Mucosa of descending colon (tissue), 3 donors: ENCODE data around the gene KCNIP2. TPM values are rescaled to one million over a fixed set of nuclear protein-coding genes. Genes with fewer than 3 reads are reported as not detected.

Source experiments
- ATAC-seq: fragments of 200-7000 bp; cut with Tn5 transposase; one replicate; pipeline ENCODE4 v1.9.1; 2020; ENCODE audit warnings: mild to moderate bottlenecking, moderate library complexity
- DNase-seq, 3 donors: peaks; one replicate each; pipeline ENCODE4 v3.0.0-alpha.2; 2020
- H3K36me3 ChIP-seq: fragments of 200-600 bp; one replicate; pipeline ENCODE4 v1.8.0; 2021; ENCODE audit warnings: low read depth, mild to moderate bottlenecking
- H3K4me1 ChIP-seq: fragments of 200-600 bp; one replicate; pipeline ENCODE4 v1.8.0; 2021; ENCODE audit warnings: low read depth, mild to moderate bottlenecking
- H3K4me3 ChIP-seq: fragments of 200-600 bp; one replicate; pipeline ENCODE4 v1.8.0; 2021; ENCODE audit warnings: mild to moderate bottlenecking
- H3K9me3 ChIP-seq: fragments of 200-600 bp; one replicate; pipeline ENCODE4 v1.8.0; 2021; ENCODE audit warnings: mild to moderate bottlenecking
- intact Hi-C, 2 donors: fragments of 100-400 bp; cut with DNase I in 1 of 2; cut with micrococcal nuclease in 1 of 2; formaldehyde crosslinking; loops; one replicate each; pipeline versions ENCODE4 v1.11.0 to v1.11.1; 2022; cut with DNase I, micrococcal nuclease
- total RNA-seq, 3 donors: library from RNA; stranded (reverse); fragmentation: NEBNext Ultra II Directional in 2 of 3; extraction: Animal tissue kit (Norgen Biotek cat#: 25700) in 2 of 3; gene quantifications; one replicate each; pipeline versions ENCODE4 v1.2.1 to v1.2.4, GENCODE V29; 2021 to 2023
- TF ChIP-seq, protein P1 (sequence below): fragments of 200-600 bp; IDR thresholded peaks from one replicate; pipeline ENCODE4 v1.8.0; 2022; ENCODE audit warnings: antibody characterized with exemption, mild to moderate bottlenecking
- donor health status: DM: no; HTN: no; CAD: no; lungs with moderate emphysema.
- donor health status: DM: no; HTN: no; CAD: no.
- donor health status: DM: no; HTN: yes; CAD: no.

Gene KCNIP2
- total RNA-seq, 3 donors from 2014 or later = 3.7 to 5.9 (median 4.2) TPM

GRCh38 chr10:101848894-101849351 is 5.3 kb upstream of the KCNIP2 start:
- no peak for DNase-seq
- no peak overlapping the region for H3K4me3 ChIP-seq
- H3K9me3 ChIP-seq = no peaks in the 10 kb centered on the region
- ATAC-seq = no peak
- H3K4me1 ChIP-seq = no peaks in the 10 kb centered on the region
- TF ChIP-seq, protein P1, sequence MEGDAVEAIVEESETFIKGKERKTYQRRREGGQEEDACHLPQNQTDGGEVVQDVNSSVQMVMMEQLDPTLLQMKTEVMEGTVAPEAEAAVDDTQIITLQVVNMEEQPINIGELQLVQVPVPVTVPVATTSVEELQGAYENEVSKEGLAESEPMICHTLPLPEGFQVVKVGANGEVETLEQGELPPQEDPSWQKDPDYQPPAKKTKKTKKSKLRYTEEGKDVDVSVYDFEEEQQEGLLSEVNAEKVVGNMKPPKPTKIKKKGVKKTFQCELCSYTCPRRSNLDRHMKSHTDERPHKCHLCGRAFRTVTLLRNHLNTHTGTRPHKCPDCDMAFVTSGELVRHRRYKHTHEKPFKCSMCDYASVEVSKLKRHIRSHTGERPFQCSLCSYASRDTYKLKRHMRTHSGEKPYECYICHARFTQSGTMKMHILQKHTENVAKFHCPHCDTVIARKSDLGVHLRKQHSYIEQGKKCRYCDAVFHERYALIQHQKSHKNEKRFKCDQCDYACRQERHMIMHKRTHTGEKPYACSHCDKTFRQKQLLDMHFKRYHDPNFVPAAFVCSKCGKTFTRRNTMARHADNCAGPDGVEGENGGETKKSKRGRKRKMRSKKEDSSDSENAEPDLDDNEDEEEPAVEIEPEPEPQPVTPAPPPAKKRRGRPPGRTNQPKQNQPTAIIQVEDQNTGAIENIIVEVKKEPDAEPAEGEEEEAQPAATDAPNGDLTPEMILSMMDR = no peak
- H3K36me3 ChIP-seq = no peaks in the 10 kb centered on the region
- intact Hi-C loops = loop anchor here in 1 of 2 donors (10.0 kb wide), 1 partner anchor 156 kb away; no protein-coding TSS in a partner anchor

DNA sequence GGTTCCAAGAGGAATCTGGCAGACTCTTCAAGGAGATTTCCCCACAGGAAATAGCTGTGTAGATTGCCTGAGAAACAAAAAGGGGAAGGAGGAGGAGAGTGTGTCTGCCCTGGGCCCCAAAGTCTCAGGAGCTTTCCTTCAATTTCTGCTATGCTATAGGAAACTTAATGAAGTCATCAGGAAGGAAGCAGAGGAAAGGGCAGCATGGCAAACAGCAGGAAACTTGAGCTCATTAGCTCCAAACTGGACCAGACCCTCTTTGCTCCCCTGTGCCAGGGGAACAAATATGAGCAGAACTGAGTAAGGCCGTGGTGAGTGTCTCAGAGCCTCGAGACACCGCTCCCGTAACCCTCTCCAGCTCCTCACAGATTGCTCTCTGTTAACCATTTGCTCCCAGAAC is 4.8 kb upstream of the KCNIP2 start:
- intact Hi-C loops = loop anchor here in 1 of 2 donors (10.0 kb wide), 1 partner anchor 156 kb away; no protein-coding TSS in a partner anchor

GRCh38 chr10:101845893-101846292 is 2.3 kb upstream of the KCNIP2 start:
- Histone ChIP-seq H3K9me3 (no peaks in the 10 kb centered on the region), H3K4me1 (peaks cover 6% of the 10 kb centered on the region), H3K4me3 (no peak overlapping the region), H3K36me3 (no peaks in the 10 kb centered on the region)
- DNase-seq (no peak), ATAC-seq (no peak)
- TF ChIP-seq, protein P1 = no peak
- intact Hi-C loops = loop anchor here in 1 of 2 donors (10.0 kb wide), 1 partner anchor 159 kb away; no protein-coding TSS in a partner anchor

More for the DNA sequence above, 4.8 kb upstream of the KCNIP2 start:
- H3K4me1 ChIP-seq = no peaks in the 10 kb centered on the region
- H3K4me3 ChIP-seq = no peak overlapping the region
- ATAC-seq (no peak), DNase-seq (no peak)
- TF ChIP-seq, protein P1 = no peak
- H3K36me3 ChIP-seq = no peaks in the 10 kb centered on the region
- no peaks in the 10 kb centered on the region for H3K9me3 ChIP-seq

- ATAC-seq (no peak), DNase-seq (no peak)
- H3K9me3 ChIP-seq = no peaks in the 10 kb centered on the region
- intact Hi-C loops = loop anchor here in 1 of 2 donors (10.0 kb wide), 1 partner anchor 163 kb away; no protein-coding TSS in a partner anchor
- TF ChIP-seq, protein P1 = no peak
- peaks cover 12% of the 10 kb centered on the region for H3K4me1 ChIP-seq
- no peaks in the 10 kb centered on the region for H3K36me3 ChIP-seq
- H3K4me3 ChIP-seq = no peak overlapping the region
These were observed 1.8 kb downstream of the KCNIP2 start for GRCh38 chr10:101841826-101842225.

DNA sequence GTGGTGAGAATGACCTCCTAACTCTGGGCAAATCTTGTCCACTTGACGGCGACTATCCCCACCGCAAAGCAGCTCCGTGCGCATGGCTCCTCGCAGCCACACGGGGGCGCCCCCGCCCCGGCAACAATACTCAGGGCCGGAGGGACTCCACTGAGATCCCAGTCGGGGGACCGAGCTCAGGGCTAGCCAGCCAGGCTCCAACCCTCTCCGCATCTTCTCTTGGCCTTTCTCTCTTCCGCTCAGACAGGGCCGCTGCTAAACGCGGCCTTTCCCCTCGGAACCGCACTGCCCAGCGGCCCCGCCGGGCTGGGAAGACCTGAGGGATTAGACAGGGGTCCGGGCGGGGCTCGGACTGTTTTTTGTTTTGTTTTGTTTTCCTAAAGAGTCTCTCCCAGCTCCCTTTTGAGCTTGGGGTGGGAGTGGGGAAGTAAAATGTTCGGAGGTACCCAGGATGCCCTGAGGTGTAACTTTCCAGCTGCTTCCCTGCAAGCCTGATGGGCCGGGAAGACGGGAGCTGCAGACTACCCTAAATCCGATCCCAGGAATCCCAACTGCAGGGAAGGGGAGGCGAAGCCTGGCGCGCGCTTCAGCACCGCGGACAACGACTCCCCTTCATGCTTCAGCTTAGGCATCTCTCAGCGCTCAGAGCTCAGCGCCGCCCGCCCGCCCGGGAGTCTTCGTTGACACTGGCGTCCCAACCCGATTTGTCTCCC is 2.7 kb downstream of the KCNIP2 start:
- intact Hi-C loops = loop anchor here in 1 of 2 donors (10.0 kb wide), 1 partner anchor 164 kb away; no protein-coding TSS in a partner anchor
- no peak overlapping the region for H3K4me3 ChIP-seq
- TF ChIP-seq, protein P1 = peak; percentile 91
- DNase-seq (peak; percentile 83 to 84 (median 83)), ATAC-seq (peak; percentile 90)
- no peaks in the 10 kb centered on the region for H3K9me3 ChIP-seq
- H3K4me1 ChIP-seq = peaks cover 12% of the 10 kb centered on the region
- H3K36me3 ChIP-seq = no peaks in the 10 kb centered on the region
